Mesendoderm (in vitro differentiated cells): Measurements from ENCODE around the gene CORO6.

Source experiments
- DNase-seq: peaks from one replicate; pipeline ENCODE4 v3.0.0; 2013
- H2AK5ac ChIP-seq: 2 replicates; pipeline ENCODE4 v1.6.1; 2013; ENCODE audit warnings: low read length, inconsistent platforms
- H2BK120ac ChIP-seq: 2 replicates; pipeline ENCODE4 v1.6.1; 2013; ENCODE audit warnings: low read depth, mild to moderate bottlenecking, low read length, moderate library complexity, mixed read lengths
- H2BK15ac ChIP-seq: replicated peaks from 2 replicates; pipeline ENCODE4 v1.6.1; 2013; ENCODE audit warnings: low read depth, mild to moderate bottlenecking, moderate library complexity
- H2BK5ac ChIP-seq: 2 replicates; pipeline ENCODE4 v1.6.1; 2013; ENCODE audit warnings: low read length, inconsistent platforms
- H3K18ac ChIP-seq: 2 replicates; pipeline ENCODE4 v1.6.1; 2013; ENCODE audit warnings: mild to moderate bottlenecking, low read length, mixed read lengths
- H3K23ac ChIP-seq: one replicate; pipeline ENCODE4 v1.6.1; 2013; ENCODE audit warnings: low read length
- H3K27ac ChIP-seq: 2 replicates; pipeline ENCODE4 v1.5.1; 2013; ENCODE audit warnings: low read depth, mild to moderate bottlenecking, inconsistent platforms, low read length, moderate library complexity
- H3K27me3 ChIP-seq: 2 replicates; pipeline ENCODE4 v1.6.1; 2013; ENCODE audit warnings: low read length, control low read depth, mild to moderate bottlenecking, inconsistent platforms; ENCODE audit not compliant: insufficient read depth, poor library complexity
- H3K36me3 ChIP-seq: 2 replicates; pipeline ENCODE4 v1.6.1; 2013; ENCODE audit warnings: low read length, inconsistent platforms; ENCODE audit not compliant: control insufficient read depth, insufficient read depth
- H3K4ac ChIP-seq: one replicate; pipeline ENCODE4 v1.6.1; 2013; ENCODE audit warnings: low read depth, mild to moderate bottlenecking, low read length, moderate library complexity
- H3K4me1 ChIP-seq: 2 replicates; pipeline ENCODE4 v1.6.1; 2013; ENCODE audit warnings: low read depth, low read length, inconsistent platforms; ENCODE audit not compliant: control insufficient read depth
- H3K4me2 ChIP-seq: 2 replicates; pipeline ENCODE4 v1.6.1; 2013; ENCODE audit warnings: low read length
- H3K4me3 ChIP-seq: 2 replicates; pipeline ENCODE4 v1.5.1; 2013; ENCODE audit warnings: mild to moderate bottlenecking, low read length
- H3K56ac ChIP-seq: one replicate; pipeline ENCODE4 v1.6.1; 2013; ENCODE audit warnings: low read length
- H3K79me1 ChIP-seq: 2 replicates; pipeline ENCODE4 v1.6.1; 2013; ENCODE audit warnings: low read length, inconsistent platforms
- H3K79me2 ChIP-seq: 2 replicates; pipeline ENCODE4 v1.6.1; 2013; ENCODE audit warnings: mild to moderate bottlenecking, low read length; ENCODE audit not compliant: control insufficient read depth, insufficient read depth
- H3K9ac ChIP-seq: 2 replicates; pipeline ENCODE4 v1.6.1; 2013; ENCODE audit warnings: low read length, inconsistent platforms
- H4K5ac ChIP-seq: one replicate; pipeline ENCODE4 v1.6.1; 2013; ENCODE audit warnings: low read length
- H4K8ac ChIP-seq: one replicate; pipeline ENCODE4 v1.6.1; 2013; ENCODE audit warnings: low read depth, mild to moderate bottlenecking, control low read depth, low read length, moderate library complexity
- WGBS: extraction: QIAGEN DNeasy Blood & Tissue Kit; methylation state at CpG from one replicate; pipeline ENCODE4 v1.1.7; 2013; ENCODE audit warnings: low lambda C conversion rate, missing lambda C conversion rate; ENCODE audit not compliant: insufficient coverage; ENCODE audit errors: extremely low coverage; 5-methylcytosine and 5-hydroxymethylcytosine counted together

CORO6 gene

GRCh38 chr17:29573558-29573869, 49.2 kb downstream of the CORO6 start:
- Histone ChIP-seq H4K8ac (no peak overlapping the region), H3K9ac (no peak overlapping the region), H3K23ac (no peak overlapping the region), H3K18ac (no peak overlapping the region), H2BK5ac (no peak overlapping the region), H3K4me1 (peaks cover 4% of the 10 kb centered on the region), H3K4me2 (no peak overlapping the region), H3K27ac (no peak overlapping the region), H2BK15ac (no peak overlapping the region), H3K36me3 (peaks cover 7% of the 10 kb centered on the region), H2BK120ac (no peak overlapping the region), H3K56ac (no peak overlapping the region), H3K79me2 (no peaks in the 10 kb centered on the region), H3K27me3 (no peaks in the 10 kb centered on the region), H3K4ac (no peak overlapping the region), H2AK5ac (no peak overlapping the region), H4K5ac (no peak overlapping the region), H3K4me3 (no peak overlapping the region), H3K79me1 (no peaks in the 10 kb centered on the region)
- WGBS = no CpG with 5 or more reads among the region's 6 CpGs
- DNase-seq = no peak

GRCh38 chr17:29572691-29573557, 49.8 kb downstream of the CORO6 start:
- Histone ChIP-seq H3K27ac (no peak overlapping the region), H4K8ac (no peak overlapping the region), H3K4ac (no peak overlapping the region), H2BK15ac (no peak overlapping the region), H2AK5ac (no peak overlapping the region), H3K4me2 (peak overlapping the region; percentile 12), H2BK120ac (no peak overlapping the region), H3K18ac (no peak overlapping the region), H3K56ac (peak overlapping the region; percentile 73), H3K4me3 (no peak overlapping the region), H3K4me1 (peaks cover 4% of the 10 kb centered on the region), H3K9ac (peak overlapping the region; percentile 45), H3K79me1 (no peaks in the 10 kb centered on the region), H4K5ac (no peak overlapping the region), H3K79me2 (no peaks in the 10 kb centered on the region), H3K23ac (no peak overlapping the region), H2BK5ac (no peak overlapping the region), H3K36me3 (peaks cover 7% of the 10 kb centered on the region), H3K27me3 (no peaks in the 10 kb centered on the region)
- no CpG with 5 or more reads among the region's 62 CpGs for whole genome bisulfite sequencing
- no peak for DNase-seq

- no CpG with 5 or more reads among the region's 30 CpGs for WGBS
- H3K9ac ChIP-seq = no peak overlapping the region
- H3K36me3 ChIP-seq = peaks cover 7% of the 10 kb centered on the region
- no peaks in the 10 kb centered on the region for H3K79me1 ChIP-seq
- no peak overlapping the region for H2BK120ac ChIP-seq
- H3K4me3 ChIP-seq = no peak overlapping the region
- H4K8ac ChIP-seq = no peak overlapping the region
- no peak overlapping the region for H2AK5ac ChIP-seq
- DNase-seq = no peak
- H3K18ac ChIP-seq = no peak overlapping the region
- no peak overlapping the region for H2BK5ac ChIP-seq
- no peak overlapping the region for H3K23ac ChIP-seq
- H3K27ac ChIP-seq = no peak overlapping the region
- H4K5ac ChIP-seq = no peak overlapping the region
- peaks cover 4% of the 10 kb centered on the region for H3K4me1 ChIP-seq
- H3K79me2 ChIP-seq = no peaks in the 10 kb centered on the region
- no peak overlapping the region for H3K4me2 ChIP-seq
- no peaks in the 10 kb centered on the region for H3K27me3 ChIP-seq
- H3K4ac ChIP-seq = no peak overlapping the region
- H2BK15ac ChIP-seq = no peak overlapping the region
- peak overlapping the region; percentile 73 for H3K56ac ChIP-seq
Observed at GRCh38 chr17:29571883-29572681, 50.6 kb downstream of the CORO6 start.

- peaks cover 7% of the 10 kb centered on the region for H3K36me3 ChIP-seq
- no peak overlapping the region for H4K8ac ChIP-seq
- H2BK15ac ChIP-seq = no peak overlapping the region
- no peak for DNase-seq
- WGBS = no CpG with 5 or more reads among the region's 6 CpGs
- H3K4me2 ChIP-seq = no peak overlapping the region
- H3K56ac ChIP-seq = no peak overlapping the region
- H3K9ac ChIP-seq = no peak overlapping the region
- H2AK5ac ChIP-seq = no peak overlapping the region
- peaks cover 2% of the 10 kb centered on the region for H3K27me3 ChIP-seq
- no peak overlapping the region for H3K23ac ChIP-seq
- H3K27ac ChIP-seq = no peak overlapping the region
- H2BK5ac ChIP-seq = no peak overlapping the region
- no peak overlapping the region for H4K5ac ChIP-seq
- H3K4me3 ChIP-seq = no peak overlapping the region
- no peaks in the 10 kb centered on the region for H3K79me2 ChIP-seq
- no peak overlapping the region for H2BK120ac ChIP-seq
- no peak overlapping the region for H3K18ac ChIP-seq
- H3K4ac ChIP-seq = no peak overlapping the region
- peaks cover 4% of the 10 kb centered on the region for H3K4me1 ChIP-seq
- H3K79me1 ChIP-seq = no peaks in the 10 kb centered on the region
Observed at GRCh38 chr17:29571486-29571882, 51.2 kb downstream of the CORO6 start.

- no CpG with 5 or more reads among the region's 7 CpGs for WGBS
- no peak overlapping the region for H3K4me3 ChIP-seq
- DNase-seq = no peak
- no peak overlapping the region for H3K9ac ChIP-seq
- no peak overlapping the region for H3K56ac ChIP-seq
- H3K4ac ChIP-seq = no peak overlapping the region
- peaks cover 5% of the 10 kb centered on the region for H3K27me3 ChIP-seq
- H2BK15ac ChIP-seq = no peak overlapping the region
- no peak overlapping the region for H3K18ac ChIP-seq
- H3K27ac ChIP-seq = no peak overlapping the region
- peaks cover 4% of the 10 kb centered on the region for H3K4me1 ChIP-seq
- H2BK120ac ChIP-seq = no peak overlapping the region
- no peaks in the 10 kb centered on the region for H3K79me2 ChIP-seq
- no peak overlapping the region for H3K4me2 ChIP-seq
- H2AK5ac ChIP-seq = no peak overlapping the region
- H3K79me1 ChIP-seq = no peaks in the 10 kb centered on the region
- peaks cover 4% of the 10 kb centered on the region for H3K36me3 ChIP-seq
- no peak overlapping the region for H4K5ac ChIP-seq
- H4K8ac ChIP-seq = no peak overlapping the region
- H3K23ac ChIP-seq = no peak overlapping the region
- no peak overlapping the region for H2BK5ac ChIP-seq
Observed at GRCh38 chr17:29570521-29570920, 52.2 kb downstream of the CORO6 start.
